GM21576 (cell line): Measurements from ENCODE around the gene PAGE4.

ENCODE experiments used
- ATAC-seq: cut with Tn5 transposase; IDR thresholded peaks from one replicate; pipeline ENCODE4 v1.9.1; 2021; ENCODE audit warnings: mild to moderate bottlenecking, moderate library complexity; ENCODE audit not compliant: unreplicated experiment

PAGE4 gene

GRCh38 chrX:49829016-49829415, at the start of gene PAGE4:
Gene PAGE4, plus strand, starts transcription at chrX:49829303. Its CDS starts 1,126 bp downstream, at chrX:49830429.
- no peak for ATAC-seq

GRCh38 chrX:49784747-49785280, 44.3 kb upstream of the PAGE4 start:
- ATAC-seq: no peak

GRCh38 chrX:49792376-49792775, 36.7 kb upstream of the PAGE4 start:
- no peak for ATAC-seq

- no peak for ATAC-seq
Measured at GRCh38 chrX:49793686-49794085, 35.4 kb upstream of the PAGE4 start.

GRCh38 chrX:49799828-49800227, 29.3 kb upstream of the PAGE4 start:
- no peak for ATAC-seq

GRCh38 chrX:49809891-49810632, 19.0 kb upstream of the PAGE4 start:
- no peak for ATAC-seq

- ATAC-seq: no peak
Measured at GRCh38 chrX:49812177-49812576, 16.9 kb upstream of the PAGE4 start.

GRCh38 chrX:49816435-49816834, 12.7 kb upstream of the PAGE4 start:
- no peak for ATAC-seq

GRCh38 chrX:49838374-49838773, 9.3 kb downstream of the PAGE4 start:
- ATAC-seq: no peak

- ATAC-seq: no peak
Measured at GRCh38 chrX:49840679-49841078, 11.6 kb downstream of the PAGE4 start.

- ATAC-seq: no peak
Measured at GRCh38 chrX:49842621-49843020, 13.5 kb downstream of the PAGE4 start.

- no peak for ATAC-seq
Measured at GRCh38 chrX:49844611-49845010, 15.5 kb downstream of the PAGE4 start.

GRCh38 chrX:49845701-49846403, 16.7 kb downstream of the PAGE4 start:
- no peak for ATAC-seq

- ATAC-seq: no peak
Measured at GRCh38 chrX:49846522-49846921, 17.4 kb downstream of the PAGE4 start.

- ATAC-seq: no peak
Measured at GRCh38 chrX:49848275-49848674, 19.2 kb downstream of the PAGE4 start.

- no peak for ATAC-seq
Measured at GRCh38 chrX:49850028-49850427, 20.9 kb downstream of the PAGE4 start.

GRCh38 chrX:49853661-49854060, 24.6 kb downstream of the PAGE4 start:
- ATAC-seq: no peak

- ATAC-seq: no peak
Measured at GRCh38 chrX:49856819-49857218, 27.7 kb downstream of the PAGE4 start.

GRCh38 chrX:49858341-49858740, 29.2 kb downstream of the PAGE4 start:
- ATAC-seq: no peak

- ATAC-seq: no peak
Measured at GRCh38 chrX:49859491-49859890, 30.4 kb downstream of the PAGE4 start.

GRCh38 chrX:49860867-49861535, 31.9 kb downstream of the PAGE4 start:
- no peak for ATAC-seq

GRCh38 chrX:49862093-49862492, 33.0 kb downstream of the PAGE4 start:
- ATAC-seq: no peak
